Right lobe of liver (tissue), 4 donors: ENCODE results near the gene VSX2.

Source experiments
- POLR2A ChIP-seq: fragments of 450-650 bp; IDR thresholded peaks from one replicate; pipeline ENCODE4 v1.6.1; 2017; ENCODE audit warnings: antibody characterized with exemption, mild to moderate bottlenecking
- TF ChIP-seq, protein P1 (sequence below), 4 donors: fragments of 200-600 bp in 3 of 4; fragments of 450-650 bp in 1 of 4; IDR thresholded peaks; one replicate each; pipeline versions ENCODE4 v1.5.1 to v1.8.0; 2016 to 2022; ENCODE audit warnings: antibody characterized with exemption in 4 of 4, mild to moderate bottlenecking in 2 of 4
- donor health status: DM: no; HTN: no; CAD: no.
- donor health status: DM: no; HTN: no; CAD: no.
- donor health status: DM: no; HTN: yes; CAD: no.

DNA sequence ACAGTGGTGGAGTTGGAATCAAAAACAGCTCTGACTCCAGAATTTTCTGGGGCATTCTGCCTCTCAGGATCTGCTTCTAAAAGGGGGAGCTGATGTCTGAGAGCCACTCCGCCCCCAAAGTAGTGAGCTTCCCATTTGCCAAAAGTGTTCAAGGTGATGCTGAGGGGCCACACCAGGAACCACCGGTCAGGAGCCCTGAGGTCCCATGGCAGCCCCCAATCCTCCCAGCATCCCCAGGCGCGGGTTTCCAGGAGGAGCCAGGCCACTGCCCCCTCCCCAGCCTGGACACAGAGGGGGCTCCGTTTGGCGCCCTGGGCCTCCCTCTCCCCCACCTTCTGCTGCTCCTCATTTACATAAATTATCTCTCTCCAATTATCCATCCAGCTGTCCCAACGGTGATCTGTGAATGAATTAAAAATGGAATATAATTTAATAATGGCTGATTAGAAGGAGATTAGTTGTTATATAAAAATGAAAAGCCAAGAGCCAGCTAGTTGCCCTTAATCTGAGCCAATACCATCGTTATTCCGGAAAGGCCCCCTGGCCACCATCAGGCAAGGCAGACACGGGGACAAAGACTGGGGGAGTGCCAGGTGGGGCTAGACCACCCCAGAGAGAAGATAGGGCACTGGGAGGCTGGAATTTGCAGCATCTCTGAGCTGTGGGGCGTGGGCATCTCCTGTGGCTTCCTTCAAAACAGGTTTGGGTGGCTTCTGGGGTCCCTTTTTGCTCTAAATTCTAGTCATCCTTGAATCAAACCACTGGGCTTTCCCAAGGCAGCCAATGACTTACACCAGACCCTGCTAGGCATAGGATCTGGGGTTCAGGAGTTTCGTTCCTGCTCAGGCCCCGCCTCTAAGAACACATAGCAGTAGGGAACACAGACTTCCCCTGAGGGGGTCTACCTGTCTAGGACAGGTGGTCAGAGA is 19.7 kb upstream of the VSX2 start:
- no peak for TF ChIP-seq POLR2A
- TF ChIP-seq, protein P1, sequence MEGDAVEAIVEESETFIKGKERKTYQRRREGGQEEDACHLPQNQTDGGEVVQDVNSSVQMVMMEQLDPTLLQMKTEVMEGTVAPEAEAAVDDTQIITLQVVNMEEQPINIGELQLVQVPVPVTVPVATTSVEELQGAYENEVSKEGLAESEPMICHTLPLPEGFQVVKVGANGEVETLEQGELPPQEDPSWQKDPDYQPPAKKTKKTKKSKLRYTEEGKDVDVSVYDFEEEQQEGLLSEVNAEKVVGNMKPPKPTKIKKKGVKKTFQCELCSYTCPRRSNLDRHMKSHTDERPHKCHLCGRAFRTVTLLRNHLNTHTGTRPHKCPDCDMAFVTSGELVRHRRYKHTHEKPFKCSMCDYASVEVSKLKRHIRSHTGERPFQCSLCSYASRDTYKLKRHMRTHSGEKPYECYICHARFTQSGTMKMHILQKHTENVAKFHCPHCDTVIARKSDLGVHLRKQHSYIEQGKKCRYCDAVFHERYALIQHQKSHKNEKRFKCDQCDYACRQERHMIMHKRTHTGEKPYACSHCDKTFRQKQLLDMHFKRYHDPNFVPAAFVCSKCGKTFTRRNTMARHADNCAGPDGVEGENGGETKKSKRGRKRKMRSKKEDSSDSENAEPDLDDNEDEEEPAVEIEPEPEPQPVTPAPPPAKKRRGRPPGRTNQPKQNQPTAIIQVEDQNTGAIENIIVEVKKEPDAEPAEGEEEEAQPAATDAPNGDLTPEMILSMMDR (IDR thresholded peaks at IDR 0.05), result no peak
